MM.1S (cell line): ENCODE data around the gene PRELID2.

Source experiments
- DNase-seq: peaks from one replicate; pipeline ENCODE4 v3.0.0-alpha.2; 2015
- H2AFZ ChIP-seq: fragments of 300-600 bp; sonication (generic); 2 replicates; pipeline ENCODE4 v1.6.0; 2016; ENCODE audit warnings: antibody characterized with exemption, low read length
- H3F3A ChIP-seq: fragments of 300-600 bp; sonication (generic); 2 replicates; pipeline ENCODE4 v1.6.1; 2016; ENCODE audit warnings: mild to moderate bottlenecking, antibody characterized with exemption, low read length, moderate library complexity, mixed read lengths; ENCODE audit not compliant: insufficient read depth
- H3K27ac ChIP-seq: fragments of 300-600 bp; sonication (generic); 2 replicates; pipeline ENCODE4 v1.5.1; 2016; ENCODE audit warnings: mild to moderate bottlenecking, low read length
- H3K27me3 ChIP-seq: fragments of 300-600 bp; sonication (generic); replicated peaks from 2 replicates; pipeline ENCODE4 v1.6.0; 2016; ENCODE audit warnings: low read length; ENCODE audit not compliant: insufficient read depth
- H3K36me3 ChIP-seq: fragments of 300-600 bp; sonication (generic); replicated peaks from 2 replicates; pipeline ENCODE4 v1.6.1; 2016; ENCODE audit warnings: mild to moderate bottlenecking, low read length, mixed read lengths; ENCODE audit not compliant: insufficient read depth
- H3K4me1 ChIP-seq: fragments of 300-600 bp; sonication (generic); 2 replicates; pipeline ENCODE4 v1.6.1; 2016; ENCODE audit warnings: low read length, mixed read lengths
- H3K4me2 ChIP-seq: fragments of 300-600 bp; sonication (generic); 2 replicates; pipeline ENCODE4 v1.6.0; 2016; ENCODE audit warnings: low read depth, low read length
- H3K4me3 ChIP-seq: fragments of 300-600 bp; sonication (generic); 2 replicates; pipeline ENCODE4 v1.5.1; 2016; ENCODE audit warnings: low read length, mixed read lengths
- H3K79me2 ChIP-seq: fragments of 300-600 bp; sonication (generic); 2 replicates; pipeline ENCODE4 v1.6.1; 2016; ENCODE audit warnings: mixed run types, low read length, mixed read lengths
- H3K9ac ChIP-seq: fragments of 300-600 bp; sonication (generic); 2 replicates; pipeline ENCODE4 v1.6.1; 2016; ENCODE audit warnings: low read length, mixed read lengths
- H3K9me2 ChIP-seq: fragments of 300-600 bp; sonication (generic); replicated peaks from 2 replicates; pipeline ENCODE4 v1.6.1; 2016; ENCODE audit warnings: mild to moderate bottlenecking, low read length, mixed read lengths; ENCODE audit not compliant: insufficient read depth
- H3K9me3 ChIP-seq: fragments of 300-600 bp; sonication (generic); replicated peaks from 2 replicates; pipeline ENCODE4 v1.6.1; 2016; ENCODE audit warnings: mild to moderate bottlenecking, low read length, mixed read lengths; ENCODE audit not compliant: insufficient read depth
- H4K20me1 ChIP-seq: fragments of 300-600 bp; sonication (generic); 2 replicates; pipeline ENCODE4 v1.6.1; 2016; ENCODE audit warnings: mild to moderate bottlenecking, low read length, moderate library complexity, mixed read lengths; ENCODE audit not compliant: insufficient read depth
- CTCF ChIP-seq: fragments of 300-600 bp; sonication (generic); IDR thresholded peaks from 2 replicates; pipeline ENCODE4 v1.5.1; 2016; ENCODE audit warnings: antibody characterized with exemption, low read length, mixed read lengths
- EZH2 ChIP-seq: fragments of 300-600 bp; sonication (generic); optimal IDR thresholded peaks from 2 replicates; pipeline ENCODE3; 2017; ENCODE audit warnings: low read depth, mild to moderate bottlenecking, antibody characterized with exemption, low read length, mixed read lengths
- EZH2phosphoT487 ChIP-seq: fragments of 300-600 bp; sonication (generic); IDR thresholded peaks from 2 replicates; pipeline ENCODE4 v1.6.1; 2018; ENCODE audit warnings: antibody characterized with exemption, low read length

The PRELID2 gene

DNA sequence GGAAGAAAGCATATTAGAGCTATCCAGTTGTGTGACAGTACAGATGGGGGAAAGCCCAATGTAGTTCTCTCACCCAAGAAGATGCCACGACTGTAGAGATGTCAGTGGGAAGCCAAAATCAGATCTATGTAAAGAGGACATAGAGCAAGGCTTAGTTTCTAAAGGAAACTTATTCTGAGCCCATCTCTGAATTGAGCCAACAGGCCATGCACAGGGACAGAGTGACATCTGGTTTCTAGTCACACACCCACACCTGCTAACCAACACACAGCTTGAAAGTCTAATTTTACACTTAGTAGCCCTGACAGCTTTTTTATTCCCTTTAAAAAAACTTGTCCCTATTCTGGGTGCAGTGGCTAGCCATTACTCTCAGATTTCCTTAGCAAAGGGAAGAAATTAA, 22.3 kb downstream of the PRELID2 start:
- H3K4me3 ChIP-seq: no peak overlapping the region
- no peak for DNase-seq
- H3K4me1 ChIP-seq: 0 out of 2 replicates have a peak, but pooled peaks cover 4% of the 10 kb centered on the region
- H3K27me3 ChIP-seq: no peaks in the 10 kb centered on the region
- H3K9me2 ChIP-seq: no peaks in the 10 kb centered on the region
- H3K79me2 ChIP-seq: no peaks in the 10 kb centered on the region
- no peaks in the 10 kb centered on the region for H3K9me3 ChIP-seq
- H2AFZ ChIP-seq: no peak overlapping the region
- H3K36me3 ChIP-seq: no peaks in the 10 kb centered on the region
- no peak overlapping the region for H3K27ac ChIP-seq
- H3K9ac ChIP-seq: no peak overlapping the region
- H4K20me1 ChIP-seq: no peaks in the 10 kb centered on the region
- H3K4me2 ChIP-seq: no peak overlapping the region
- H3F3A ChIP-seq: no peaks in the 10 kb centered on the region
- TF ChIP-seq EZH2phosphoT487 (no peak), CTCF (no peak), EZH2 (no peak)

DNA sequence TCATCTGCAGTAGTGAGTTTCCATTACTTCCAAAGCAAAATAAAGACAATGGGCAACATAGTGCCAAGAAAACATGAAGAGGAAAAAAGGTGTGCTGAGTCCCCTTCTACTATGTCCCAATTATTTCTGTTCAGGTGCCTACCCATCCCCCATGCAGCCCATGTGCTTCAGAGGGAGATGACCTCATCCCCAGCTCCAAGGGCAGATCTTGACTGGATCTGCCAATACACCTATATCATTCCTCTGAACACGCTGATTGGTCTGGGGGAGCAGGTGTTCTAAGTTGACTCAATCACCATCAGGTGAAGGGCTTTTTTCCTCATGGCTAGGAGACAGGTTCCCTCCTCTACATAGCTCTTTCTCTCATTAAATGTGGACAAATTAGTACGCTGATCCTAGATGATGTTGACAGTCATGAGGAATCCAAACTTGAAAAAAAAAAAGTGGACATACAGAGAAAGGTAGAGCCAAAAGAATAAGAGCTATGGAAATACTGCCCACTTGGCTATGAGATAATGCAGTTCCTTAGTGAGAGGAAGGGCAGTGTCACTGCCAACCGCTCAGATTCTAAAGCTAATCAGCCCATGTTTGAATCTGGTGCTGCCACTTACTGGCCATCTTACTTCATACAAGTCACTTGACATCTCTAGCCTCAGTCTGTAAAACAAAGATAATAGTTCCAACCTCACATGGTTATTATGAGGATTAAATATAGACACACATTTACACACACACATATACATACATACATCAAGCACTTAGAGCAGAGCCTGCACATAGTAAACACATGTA, 23.1 kb downstream of the PRELID2 start:
- no peaks in the 10 kb centered on the region for H3K36me3 ChIP-seq
- no peaks in the 10 kb centered on the region for H3K9me3 ChIP-seq
- H3K27ac ChIP-seq: no peak overlapping the region
- no peaks in the 10 kb centered on the region for H3K27me3 ChIP-seq
- no peak for TF ChIP-seq EZH2
- TF ChIP-seq EZH2phosphoT487: no peak
- no peak for TF ChIP-seq CTCF
- no peaks in the 10 kb centered on the region for H4K20me1 ChIP-seq
- H3K4me1 ChIP-seq: 0 out of 2 replicates have a peak, but pooled peaks cover 4% of the 10 kb centered on the region
- H3K4me3 ChIP-seq: no peak overlapping the region
- DNase-seq: no peak
- no peak overlapping the region for H3K4me2 ChIP-seq
- no peaks in the 10 kb centered on the region for H3K79me2 ChIP-seq
- H3K9ac ChIP-seq: no peak overlapping the region
- no peaks in the 10 kb centered on the region for H3F3A ChIP-seq
- no peak overlapping the region for H2AFZ ChIP-seq
- H3K9me2 ChIP-seq: no peaks in the 10 kb centered on the region

GRCh38 chr5:145806923-145807322, 28.2 kb downstream of the PRELID2 start:
- H3K27me3 ChIP-seq: no peaks in the 10 kb centered on the region
- H3K79me2 ChIP-seq: no peaks in the 10 kb centered on the region
- H3K9me3 ChIP-seq: no peaks in the 10 kb centered on the region
- no peaks in the 10 kb centered on the region for H3K4me1 ChIP-seq
- H3F3A ChIP-seq: no peaks in the 10 kb centered on the region
- H3K36me3 ChIP-seq: no peaks in the 10 kb centered on the region
- TF ChIP-seq EZH2: no peak
- no peak for TF ChIP-seq EZH2phosphoT487
- no peak for TF ChIP-seq CTCF
- H2AFZ ChIP-seq: no peak overlapping the region
- no peak overlapping the region for H3K4me3 ChIP-seq
- no peaks in the 10 kb centered on the region for H3K9me2 ChIP-seq
- no peak for DNase-seq
- no peak overlapping the region for H3K27ac ChIP-seq
- H3K9ac ChIP-seq: no peak overlapping the region
- no peaks in the 10 kb centered on the region for H4K20me1 ChIP-seq
- H3K4me2 ChIP-seq: no peak overlapping the region
